Testis (tissue), 2 donors: ENCODE measurements around the gene IGSF11.

Experiments
- CTCF ChIP-seq, 3 experiments: fragments of 450-650 bp in 2 of 3; fragments of 200-600 bp in 1 of 3; sonication (generic) in 1 of 3; IDR thresholded peaks; one replicate each; pipeline ENCODE4 v1.5.1; 2016 to 2019; ENCODE audit warnings: antibody characterized with exemption in 3 of 3, mild to moderate bottlenecking in 2 of 3, moderate library complexity in 1 of 3
- POLR2A ChIP-seq: fragments of 450-650 bp; IDR thresholded peaks from one replicate; pipeline ENCODE4 v1.6.1; 2017; ENCODE audit warnings: antibody characterized with exemption, mild to moderate bottlenecking, moderate library complexity

- TF ChIP-seq POLR2A (no peak), CTCF (IDR thresholded peaks at IDR 0.05) (no peak)
Observed at GRCh38 chr3:118859950-118860349, 174.7 kb downstream of the IGSF11 start.
